GM23338 (cell line): Measurements from ENCODE around the gene FYN. TPM values are rescaled to one million over a fixed set of nuclear protein-coding genes. Genes with fewer than 3 reads are reported as not detected.

Experiments used
- ATAC-seq: fragments of 200-7000 bp; cut with Tn5 transposase; 3 replicates; pipeline ENCODE4 v1.9.1; 2020
- DNase-seq: peaks from one replicate; pipeline ENCODE4 v3.0.0-alpha.2; 2015; ENCODE audit warnings: low spot score
- H2AFZ ChIP-seq: fragments of 200-600 bp; sonication (generic); 2 replicates; pipeline ENCODE4 v1.8.0; 2016; ENCODE audit warnings: antibody characterized with exemption, mild to moderate bottlenecking, moderate library complexity
- H3F3A ChIP-seq: fragments of 200-600 bp; sonication (generic); replicated peaks from 2 replicates; pipeline ENCODE4 v1.8.0; 2017; ENCODE audit warnings: antibody characterized with exemption, mixed run types, low read depth
- H3K27ac ChIP-seq: fragments of 200-600 bp; sonication (generic); 2 replicates; pipeline ENCODE4 v1.6.1; 2016; ENCODE audit warnings: low read depth
- H3K27me3 ChIP-seq: fragments of 200-600 bp; sonication (generic); 2 replicates; pipeline ENCODE4 v1.8.0; 2016; ENCODE audit warnings: mild to moderate bottlenecking, mixed run types, moderate library complexity; ENCODE audit not compliant: insufficient read depth
- H3K36me3 ChIP-seq: fragments of 200-600 bp; sonication (generic); 2 replicates; pipeline ENCODE4 v1.8.0; 2016; ENCODE audit warnings: mild to moderate bottlenecking; ENCODE audit not compliant: insufficient read depth
- H3K4me1 ChIP-seq: fragments of 200-600 bp; sonication (generic); 2 replicates; pipeline ENCODE4 v1.8.0; 2016; ENCODE audit warnings: mild to moderate bottlenecking, moderate library complexity; ENCODE audit not compliant: insufficient read depth
- H3K4me2 ChIP-seq: fragments of 200-600 bp; sonication (generic); 2 replicates; pipeline ENCODE4 v1.7.1; 2017; ENCODE audit warnings: mixed run types
- H3K4me3 ChIP-seq: fragments of 200-600 bp; sonication (generic); 2 replicates; pipeline ENCODE4 v1.6.1; 2016; ENCODE audit warnings: mixed run types
- H3K79me2 ChIP-seq: fragments of 200-600 bp; sonication (generic); replicated peaks from 2 replicates; pipeline ENCODE4 v1.8.0; 2017; ENCODE audit warnings: mild to moderate bottlenecking; ENCODE audit not compliant: insufficient read depth
- H3K9me2 ChIP-seq: fragments of 200-600 bp; sonication (generic); 2 replicates; pipeline ENCODE4 v1.8.0; 2017; ENCODE audit not compliant: insufficient read depth
- H4K20me1 ChIP-seq: fragments of 200-600 bp; sonication (generic); replicated peaks from 2 replicates; pipeline ENCODE4 v1.8.0; 2017; ENCODE audit warnings: mild to moderate bottlenecking; ENCODE audit not compliant: insufficient read depth
- H3K27ac Mint-ChIP-seq: 2 replicates; pipeline ENCODE4 v1.8.0; 2020; ENCODE audit warnings: inconsistent platforms, mild to moderate bottlenecking, moderate library complexity, mixed read lengths
- H3K27me3 Mint-ChIP-seq: 3 replicates; pipeline ENCODE4 v1.8.0; 2022; ENCODE audit warnings: low read depth, mild to moderate bottlenecking, moderate library complexity, mixed read lengths, inconsistent platforms; ENCODE audit not compliant: insufficient read depth, poor library complexity
- H3K36me3 Mint-ChIP-seq: 3 replicates; pipeline ENCODE4 v1.8.0; 2021; ENCODE audit warnings: low read depth, mild to moderate bottlenecking, inconsistent platforms, moderate library complexity, mixed read lengths
- H3K4me1 Mint-ChIP-seq: 3 replicates; pipeline ENCODE4 v1.8.0; 2020; ENCODE audit warnings: mild to moderate bottlenecking, inconsistent platforms, mixed read lengths
- H3K4me3 Mint-ChIP-seq: 3 replicates; pipeline ENCODE4 v1.8.0; 2021; ENCODE audit warnings: moderate library complexity, mild to moderate bottlenecking, inconsistent platforms, mixed read lengths
- H3K9me3 Mint-ChIP-seq: 3 replicates; pipeline ENCODE4 v1.8.0; 2020; ENCODE audit warnings: moderate library complexity, mild to moderate bottlenecking, inconsistent platforms, mixed read lengths
- CREB1 ChIP-seq: fragments of 250-450 bp; sonication (Bioruptor Pico); IDR thresholded peaks from 2 replicates; pipeline ENCODE4 v1.5.0; 2020; ENCODE audit warnings: low read depth, mild to moderate bottlenecking, moderate library complexity
- EZH2 ChIP-seq: fragments of 200-600 bp; sonication (generic); IDR thresholded peaks from one replicate; pipeline ENCODE4 v1.8.0; 2017; ENCODE audit warnings: antibody characterized with exemption, mild to moderate bottlenecking, low read depth; ENCODE audit not compliant: unreplicated experiment
- EZH2phosphoT487 ChIP-seq: fragments of 200-600 bp; sonication (generic); IDR thresholded peaks from one replicate; pipeline ENCODE4 v1.8.1; 2018; ENCODE audit warnings: antibody characterized with exemption; ENCODE audit not compliant: unreplicated experiment
- JUNB ChIP-seq: IDR thresholded peaks from one replicate; pipeline ENCODE4 v1.6.1; 2016; ENCODE audit warnings: antibody characterized with exemption; ENCODE audit not compliant: unreplicated experiment
- NANOG ChIP-seq: IDR thresholded peaks from 2 replicates; pipeline ENCODE4 v1.6.1; 2016; ENCODE audit warnings: antibody characterized with exemption, borderline replicate concordance
- POLR2AphosphoS5 ChIP-seq: IDR thresholded peaks from 2 replicates; pipeline ENCODE4 v1.6.1; 2016; ENCODE audit warnings: antibody characterized with exemption, low read depth
- REST ChIP-seq: IDR thresholded peaks from one replicate; pipeline ENCODE4 v1.6.1; 2018; ENCODE audit warnings: antibody characterized with exemption; ENCODE audit not compliant: unreplicated experiment
- STAT1 ChIP-seq: IDR thresholded peaks from one replicate; pipeline ENCODE4 v1.6.1; 2016; ENCODE audit warnings: antibody characterized with exemption; ENCODE audit not compliant: unreplicated experiment
- ZNF114 ChIP-seq: fragments of 250-450 bp; sonication (Bioruptor Pico); IDR thresholded peaks from 2 replicates; pipeline ENCODE4 v1.5.0; 2020; ENCODE audit warnings: mild to moderate bottlenecking, moderate library complexity
- ZNF331 ChIP-seq: fragments of 250-450 bp; sonication (Bioruptor Pico); IDR thresholded peaks from 2 replicates; pipeline ENCODE4 v1.5.0; 2020; ENCODE audit warnings: low read depth, mild to moderate bottlenecking, moderate library complexity
- ZNF462 ChIP-seq: fragments of 250-450 bp; sonication (Bioruptor Pico); IDR thresholded peaks from 2 replicates; pipeline ENCODE4 v1.5.0; 2020; ENCODE audit warnings: mild to moderate bottlenecking, moderate library complexity
- polyA plus RNA-seq: library from polyadenylated mRNA; unstranded; fragments of >200 nt; fragmentation: Nextera tagmentation; extraction: Ambion mirVana; gene quantifications from 2 replicates; pipeline ENCODE4 v1.2.1, GENCODE V29; 2016
- total RNA-seq: library from RNA; depleted of rRNA; stranded (reverse); fragments of >200 nt; shearing (Covaris generic); gene quantifications from 2 replicates; pipeline ENCODE4 v1.2.3, GENCODE V29; 2014
- TF ChIP-seq, protein P1 (sequence below), 2 experiments: fragments of 200-600 bp in 1 of 2; sonication (generic) in 1 of 2; conservative IDR thresholded peaks; 2 replicates each; pipeline versions ENCODE4 v1.5.1 to v1.6.1; 2016 to 2017; ENCODE audit warnings: antibody characterized with exemption in 2 of 2, low read depth in 2 of 2, mild to moderate bottlenecking in 2 of 2, moderate library complexity in 1 of 2
- TF ChIP-seq, protein P2 (sequence below): IDR thresholded peaks from 2 replicates; pipeline ENCODE4 v1.6.1; 2016; ENCODE audit warnings: antibody characterized with exemption

FYN gene
- total and polyA plus RNA-seq, 2 experiments from 2014 or later = 46.8 to 143 TPM

DNA sequence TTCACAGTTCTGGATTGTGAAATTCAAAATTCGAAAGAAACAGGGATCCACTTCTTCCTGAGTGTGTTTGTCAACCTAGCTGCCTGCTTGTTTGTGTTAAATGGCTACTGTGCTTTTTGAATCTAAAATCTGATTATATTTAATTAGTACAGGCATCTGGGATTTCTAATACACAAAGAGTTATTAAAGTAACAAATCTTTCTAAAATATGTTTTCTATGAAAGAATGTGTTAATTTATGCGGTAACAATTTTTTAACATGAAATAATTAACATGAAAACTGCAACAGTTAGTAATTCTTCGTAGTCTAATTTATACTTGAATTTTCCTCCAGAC, 186.4 kb downstream of the FYN start:
- ATAC-seq (no peak), DNase-seq (no peak)
- H3K4me3 Mint-ChIP-seq = no peak overlapping the region
- H2AFZ ChIP-seq = no peak overlapping the region
- H3K79me2 ChIP-seq = no peaks in the 10 kb centered on the region
- H3K27me3 Mint-ChIP-seq = no peaks in the 10 kb centered on the region
- H3K27ac Mint-ChIP-seq = no peak overlapping the region
- peaks cover 5% of the 10 kb centered on the region; the same call in 1 of the 2 replicates for H4K20me1 ChIP-seq
- no peak overlapping the region for H3K27ac ChIP-seq
- H3K36me3 ChIP-seq = no peaks in the 10 kb centered on the region
- peaks cover 11% of the 10 kb centered on the region; the same call in 1 of the 2 replicates for H3K4me1 ChIP-seq
- H3K36me3 Mint-ChIP-seq = peaks cover 35% of the 10 kb centered on the region
- H3K4me2 ChIP-seq = no peak overlapping the region
- TF ChIP-seq ZNF114 (CRISPR knock-in tag) = no peak
- no peak for TF ChIP-seq EZH2phosphoT487
- no peak for TF ChIP-seq REST
- no peak for TF ChIP-seq CREB1 (CRISPR knock-in tag)
- TF ChIP-seq, protein P1, sequence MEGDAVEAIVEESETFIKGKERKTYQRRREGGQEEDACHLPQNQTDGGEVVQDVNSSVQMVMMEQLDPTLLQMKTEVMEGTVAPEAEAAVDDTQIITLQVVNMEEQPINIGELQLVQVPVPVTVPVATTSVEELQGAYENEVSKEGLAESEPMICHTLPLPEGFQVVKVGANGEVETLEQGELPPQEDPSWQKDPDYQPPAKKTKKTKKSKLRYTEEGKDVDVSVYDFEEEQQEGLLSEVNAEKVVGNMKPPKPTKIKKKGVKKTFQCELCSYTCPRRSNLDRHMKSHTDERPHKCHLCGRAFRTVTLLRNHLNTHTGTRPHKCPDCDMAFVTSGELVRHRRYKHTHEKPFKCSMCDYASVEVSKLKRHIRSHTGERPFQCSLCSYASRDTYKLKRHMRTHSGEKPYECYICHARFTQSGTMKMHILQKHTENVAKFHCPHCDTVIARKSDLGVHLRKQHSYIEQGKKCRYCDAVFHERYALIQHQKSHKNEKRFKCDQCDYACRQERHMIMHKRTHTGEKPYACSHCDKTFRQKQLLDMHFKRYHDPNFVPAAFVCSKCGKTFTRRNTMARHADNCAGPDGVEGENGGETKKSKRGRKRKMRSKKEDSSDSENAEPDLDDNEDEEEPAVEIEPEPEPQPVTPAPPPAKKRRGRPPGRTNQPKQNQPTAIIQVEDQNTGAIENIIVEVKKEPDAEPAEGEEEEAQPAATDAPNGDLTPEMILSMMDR (conservative IDR thresholded peaks at IDR 0.05; ENCODE audit: low read depth in 2 of 2) = no peak
- TF ChIP-seq ZNF462 = no peak
- TF ChIP-seq POLR2AphosphoS5 = no peak
- TF ChIP-seq ZNF331 (CRISPR knock-in tag) = no peak
- TF ChIP-seq NANOG = no peak
- no peak for TF ChIP-seq STAT1
- TF ChIP-seq, protein P2, sequence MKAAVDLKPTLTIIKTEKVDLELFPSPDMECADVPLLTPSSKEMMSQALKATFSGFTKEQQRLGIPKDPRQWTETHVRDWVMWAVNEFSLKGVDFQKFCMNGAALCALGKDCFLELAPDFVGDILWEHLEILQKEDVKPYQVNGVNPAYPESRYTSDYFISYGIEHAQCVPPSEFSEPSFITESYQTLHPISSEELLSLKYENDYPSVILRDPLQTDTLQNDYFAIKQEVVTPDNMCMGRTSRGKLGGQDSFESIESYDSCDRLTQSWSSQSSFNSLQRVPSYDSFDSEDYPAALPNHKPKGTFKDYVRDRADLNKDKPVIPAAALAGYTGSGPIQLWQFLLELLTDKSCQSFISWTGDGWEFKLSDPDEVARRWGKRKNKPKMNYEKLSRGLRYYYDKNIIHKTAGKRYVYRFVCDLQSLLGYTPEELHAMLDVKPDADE = no peak
- no peak for TF ChIP-seq EZH2
- no peak for TF ChIP-seq JUNB
- no peak overlapping the region for H3K4me3 ChIP-seq
- peaks cover 17% of the 10 kb centered on the region for H3K4me1 Mint-ChIP-seq
- no peaks in the 10 kb centered on the region for H3K9me3 Mint-ChIP-seq
- H3K9me2 ChIP-seq = no peaks in the 10 kb centered on the region
- H3F3A ChIP-seq = no peaks in the 10 kb centered on the region
- H3K27me3 ChIP-seq = no peaks in the 10 kb centered on the region
